SK-N-SH (cell line): ENCODE measurements around the gene LRAT. TPM values are rescaled to one million over a fixed set of nuclear protein-coding genes. Genes with fewer than 3 reads are reported as not detected.

ENCODE experiments used
- CTCF ChIA-PET: fragments of 300-600, 350-600 bp; formaldehyde crosslinking; extraction: SDS; loops from one replicate; lab custom pipeline; 2021; lab: Yijun Ruan, JAX
- POLR2A ChIA-PET: fragments of 350-600 bp; sonication (Branson Sonifier 250); formaldehyde crosslinking; extraction: SDS; loops from one replicate; lab custom pipeline; 2020; ENCODE audit warnings: antibody characterized with exemption, inconsistent platforms; lab: Yijun Ruan, JAX
- DNase-seq: peaks from one replicate; pipeline ENCODE4 v3.0.0; 2012
- H2AFZ ChIP-seq: fragments of 200-600 bp; sonication (generic); 2 replicates; pipeline ENCODE4 v1.8.1; 2016; ENCODE audit warnings: antibody characterized with exemption, mild to moderate bottlenecking, low read depth
- H3F3A ChIP-seq: fragments of 200-600 bp; sonication (generic); replicated peaks from 2 replicates; pipeline ENCODE3; 2016; ENCODE audit warnings: antibody characterized with exemption, mild to moderate bottlenecking; ENCODE audit not compliant: insufficient read depth
- H3K27ac ChIP-seq, 2 experiments: fragments of 200-500 bp in 1 of 2; fragments of 200-600 bp in 1 of 2; sonication (Bioruptor generic) in 1 of 2; sonication (generic), shearing (Covaris generic) in 1 of 2; 2 replicates each; pipeline versions ENCODE4 v1.5.1 to v1.6.1; 2014 to 2016; ENCODE audit warnings: low read depth in 2 of 2, inconsistent platforms in 1 of 2, low read length in 1 of 2, mild to moderate bottlenecking in 1 of 2, mixed read lengths in 1 of 2
- H3K27me3 ChIP-seq: fragments of 200-600 bp; sonication (generic), shearing (Covaris generic); 2 replicates; pipeline ENCODE4 v1.6.1; 2016; ENCODE audit warnings: mixed run types; ENCODE audit not compliant: insufficient read depth
- H3K36me3 ChIP-seq, 2 experiments: fragments of 200-500 bp in 1 of 2; fragments of 200-600 bp in 1 of 2; sonication (Bioruptor generic) in 1 of 2; sonication (generic) in 1 of 2; replicated peaks in 1 of 2; 2 replicates each; pipeline versions ENCODE3 to v1.5.1; 2014 to 2016; ENCODE audit warnings: low read length in 1 of 2, mild to moderate bottlenecking in 1 of 2; ENCODE audit not compliant: insufficient read depth in 2 of 2, control insufficient read depth in 1 of 2
- H3K4me1 ChIP-seq, 2 experiments: fragments of 200-500 bp in 1 of 2; fragments of 200-600 bp in 1 of 2; sonication (Bioruptor generic) in 1 of 2; sonication (generic), shearing (Covaris generic) in 1 of 2; 2 replicates each; pipeline versions ENCODE4 v1.5.1 to v1.6.1; 2014 to 2016; ENCODE audit warnings: low read depth in 1 of 2, low read length in 1 of 2, mixed run types in 1 of 2; ENCODE audit not compliant: insufficient read depth in 2 of 2, control insufficient read depth in 1 of 2
- H3K4me2 ChIP-seq: fragments of 200-600 bp; sonication (generic), shearing (Covaris generic); 2 replicates; pipeline ENCODE4 v1.6.1; 2017; ENCODE audit warnings: mixed run types
- H3K4me3 ChIP-seq, 2 experiments: fragments of 200-500 bp in 1 of 2; fragments of 200-600 bp in 1 of 2; sonication (Bioruptor generic) in 1 of 2; sonication (generic), shearing (Covaris generic) in 1 of 2; 2 replicates each; pipeline versions ENCODE4 v1.5.1 to v1.8.1; 2014 to 2016; ENCODE audit warnings: low read depth in 2 of 2, inconsistent platforms in 1 of 2, low read length in 1 of 2, mild to moderate bottlenecking in 1 of 2, mixed read lengths in 1 of 2, moderate library complexity in 1 of 2
- H3K79me2 ChIP-seq: fragments of 200-600 bp; sonication (generic); 2 replicates; pipeline ENCODE4 v1.8.1; 2017; ENCODE audit warnings: mild to moderate bottlenecking; ENCODE audit not compliant: insufficient read depth
- H3K9ac ChIP-seq: fragments of 200-600 bp; sonication (generic); 2 replicates; pipeline ENCODE4 v1.6.1; 2017; ENCODE audit warnings: mixed run types
- H3K9me2 ChIP-seq: fragments of 200-600 bp; sonication (generic); 2 replicates; pipeline ENCODE4 v1.6.1; 2017; ENCODE audit warnings: mixed run types
- H3K9me3 ChIP-seq: fragments of 200-600 bp; sonication (generic); 2 replicates; pipeline ENCODE4 v1.6.1; 2017; ENCODE audit warnings: mixed run types, mild to moderate bottlenecking, moderate library complexity
- H4K20me1 ChIP-seq: fragments of 200-600 bp; sonication (generic); 2 replicates; pipeline ENCODE4 v1.6.1; 2017; ENCODE audit warnings: mild to moderate bottlenecking, mixed run types; ENCODE audit not compliant: insufficient read depth
- CHD2 ChIP-seq: fragments of 150-350 bp; IDR thresholded peaks from 2 replicates; pipeline ENCODE4 v1.6.1; 2018; ENCODE audit warnings: low read length; ENCODE audit not compliant: partially characterized antibody
- CTCF ChIP-seq: fragments of 200-600 bp; sonication (generic); IDR thresholded peaks from 2 replicates; pipeline ENCODE4 v1.6.1; 2017; ENCODE audit warnings: antibody characterized with exemption, mild to moderate bottlenecking, moderate library complexity
- ELF1 ChIP-seq: IDR thresholded peaks from 2 replicates; pipeline ENCODE4 v1.4.0; 2012
- FOSL2 ChIP-seq: IDR thresholded peaks from 2 replicates; pipeline ENCODE4 v1.4.0; 2012; ENCODE audit warnings: low read depth, mild to moderate bottlenecking, moderate library complexity, borderline replicate concordance
- GATA2 ChIP-seq: sonication (generic); formaldehyde crosslinking; IDR thresholded peaks from 2 replicates; pipeline ENCODE4 v1.5.0; 2020; ENCODE audit warnings: mild to moderate bottlenecking, missing genetic modification reagents
- MXI1 ChIP-seq: IDR thresholded peaks from 2 replicates; pipeline ENCODE4 v1.6.1; 2012; ENCODE audit warnings: mild to moderate bottlenecking, low read depth, low read length, improper control_type of control experiment
- PBX3 ChIP-seq: IDR thresholded peaks from 2 replicates; pipeline ENCODE4; 2012
- POLR2AphosphoS5 ChIP-seq: IDR thresholded peaks from 2 replicates; pipeline ENCODE4 v1.6.1; 2012; ENCODE audit warnings: low read depth, low read length
- RFX5 ChIP-seq: IDR thresholded peaks from 2 replicates; pipeline ENCODE4 v1.6.1; 2012; ENCODE audit warnings: mild to moderate bottlenecking, improper control_type of control experiment, low read length
- RXRA ChIP-seq: IDR thresholded peaks from 2 replicates; pipeline ENCODE4 v1.4.0; 2012; ENCODE audit warnings: low read depth, mild to moderate bottlenecking, borderline replicate concordance
- SMC3 ChIP-seq: IDR thresholded peaks from 2 replicates; pipeline ENCODE4 v1.6.1; 2012; ENCODE audit warnings: low read depth, low read length, improper control_type of control experiment
- TCF12 ChIP-seq: IDR thresholded peaks from 2 replicates; pipeline ENCODE4 v1.4.0; 2012
- WGBS: methylation state at CpG from one replicate; pipeline ENCODE4 v1.1.6; 2017; ENCODE audit warnings: low lambda C conversion rate; 5-methylcytosine and 5-hydroxymethylcytosine counted together
- polyA plus RNA-seq, 3 experiments: library from polyadenylated mRNA; depleted of rRNA; stranded (reverse); fragments of >200 nt; gene quantifications; 2 replicates each; pipeline ENCODE4 v1.2.3, GENCODE V29; 2012
- TF ChIP-seq, protein P1 (sequence below): IDR thresholded peaks from 2 replicates; pipeline ENCODE4 v1.4.0; 2012; ENCODE audit warnings: low read depth, borderline replicate concordance
- TF ChIP-seq, protein P2 (sequence below): fragments of 150-350 bp; IDR thresholded peaks from 2 replicates; pipeline ENCODE4 v1.6.1; 2017; ENCODE audit warnings: antibody characterized with exemption, low read length, low read depth, borderline replicate concordance

LRAT gene
- polyA plus RNA-seq, 1 of the 3 experiments (the other 2 are of a cell fraction): not detected

DNA sequence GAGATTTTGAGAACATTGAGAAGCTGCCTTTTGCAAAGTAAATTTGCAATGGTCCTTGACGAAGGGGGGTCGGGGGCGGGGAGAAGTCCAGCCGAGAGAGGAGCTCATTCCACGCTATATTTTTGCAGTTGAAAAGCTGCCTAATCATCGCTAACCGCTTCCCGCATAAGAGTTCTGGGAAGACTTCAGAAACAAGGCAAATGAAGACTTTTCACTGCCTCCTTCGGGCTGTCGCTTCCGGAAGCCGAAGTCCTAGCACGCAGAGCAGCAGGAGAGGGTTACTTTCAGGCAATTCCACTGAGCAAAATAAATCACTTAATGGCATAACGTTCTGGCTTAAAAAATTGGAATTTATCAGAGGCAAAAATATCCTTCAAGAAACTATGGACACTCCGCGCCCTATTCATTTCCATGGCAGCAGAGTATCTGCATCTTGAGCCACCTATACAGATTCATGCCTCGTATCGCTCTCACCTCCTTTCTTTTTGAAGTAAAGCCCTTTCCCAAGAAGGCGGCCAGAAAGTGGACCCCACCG is 2.6 kb upstream of the LRAT start (continued):
- TF ChIP-seq PBX3: no peak

- H3K27me3 ChIP-seq: peaks cover 54% of the 10 kb centered on the region
These were observed 1.6 kb upstream of the LRAT start for GRCh38 chr4:154741922-154742850.

More at GRCh38 chr4:154741922-154742850, 1.6 kb upstream of the LRAT start:
- Histone ChIP-seq H3K36me3 (no peaks in the 10 kb centered on the region), H3K79me2 (no peaks in the 10 kb centered on the region), H3K4me1 (no peaks in the 10 kb centered on the region; a peak in 2 of 4 replicates), H3K9ac (no peak overlapping the region), H3F3A (no peaks in the 10 kb centered on the region), H3K4me2 (peak overlapping the region; percentile 28; the same call in 1 of the 2 replicates), H3K9me2 (no peaks in the 10 kb centered on the region), H3K27ac (no peak overlapping the region), H3K4me3 (no peak overlapping the region), H3K9me3 (no peaks in the 10 kb centered on the region), H2AFZ (no peak overlapping the region), H4K20me1 (no peaks in the 10 kb centered on the region)
- ChIA-PET POLR2A (no interaction called here), CTCF (interaction anchor here (0.5 to 1.6 kb wide), 2 partner anchors 105 to 752 kb away, joined by 3 to 4 read pairs; no protein-coding TSS in a partner anchor)
- 16% methylated on average over 49 of the region's 49 CpGs for WGBS
- no peak for TF ChIP-seq TCF12
- TF ChIP-seq ELF1: no peak
- TF ChIP-seq CTCF: no peak
- no peak for TF ChIP-seq PBX3
- no peak for TF ChIP-seq FOSL2
- TF ChIP-seq, protein P1, sequence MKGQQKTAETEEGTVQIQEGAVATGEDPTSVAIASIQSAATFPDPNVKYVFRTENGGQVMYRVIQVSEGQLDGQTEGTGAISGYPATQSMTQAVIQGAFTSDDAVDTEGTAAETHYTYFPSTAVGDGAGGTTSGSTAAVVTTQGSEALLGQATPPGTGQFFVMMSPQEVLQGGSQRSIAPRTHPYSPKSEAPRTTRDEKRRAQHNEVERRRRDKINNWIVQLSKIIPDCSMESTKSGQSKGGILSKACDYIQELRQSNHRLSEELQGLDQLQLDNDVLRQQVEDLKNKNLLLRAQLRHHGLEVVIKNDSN: no peak
- no peak for TF ChIP-seq SMC3
- no peak for TF ChIP-seq RXRA
- TF ChIP-seq POLR2AphosphoS5: no peak
- TF ChIP-seq RFX5: no peak
- TF ChIP-seq, protein P2, sequence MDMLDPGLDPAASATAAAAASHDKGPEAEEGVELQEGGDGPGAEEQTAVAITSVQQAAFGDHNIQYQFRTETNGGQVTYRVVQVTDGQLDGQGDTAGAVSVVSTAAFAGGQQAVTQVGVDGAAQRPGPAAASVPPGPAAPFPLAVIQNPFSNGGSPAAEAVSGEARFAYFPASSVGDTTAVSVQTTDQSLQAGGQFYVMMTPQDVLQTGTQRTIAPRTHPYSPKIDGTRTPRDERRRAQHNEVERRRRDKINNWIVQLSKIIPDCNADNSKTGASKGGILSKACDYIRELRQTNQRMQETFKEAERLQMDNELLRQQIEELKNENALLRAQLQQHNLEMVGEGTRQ: no peak
- TF ChIP-seq CHD2: no peak
- no peak for TF ChIP-seq MXI1
- TF ChIP-seq GATA2 (CRISPR knock-in tag): no peak
- peak; percentile 30 for DNase-seq
